NT2/D1 (cell line): Measurements from ENCODE around the gene PTP4A1.

Source experiments
- SUZ12 ChIP-seq: IDR thresholded peaks from 2 replicates; pipeline ENCODE4 v1.6.1; 2011; ENCODE audit not compliant: insufficient read length, insufficient read depth; ENCODE audit errors: extremely low read depth
- YY1 ChIP-seq: IDR thresholded peaks from 2 replicates; pipeline ENCODE4 v1.6.1; 2011; ENCODE audit not compliant: insufficient read length, insufficient read depth

DNA sequence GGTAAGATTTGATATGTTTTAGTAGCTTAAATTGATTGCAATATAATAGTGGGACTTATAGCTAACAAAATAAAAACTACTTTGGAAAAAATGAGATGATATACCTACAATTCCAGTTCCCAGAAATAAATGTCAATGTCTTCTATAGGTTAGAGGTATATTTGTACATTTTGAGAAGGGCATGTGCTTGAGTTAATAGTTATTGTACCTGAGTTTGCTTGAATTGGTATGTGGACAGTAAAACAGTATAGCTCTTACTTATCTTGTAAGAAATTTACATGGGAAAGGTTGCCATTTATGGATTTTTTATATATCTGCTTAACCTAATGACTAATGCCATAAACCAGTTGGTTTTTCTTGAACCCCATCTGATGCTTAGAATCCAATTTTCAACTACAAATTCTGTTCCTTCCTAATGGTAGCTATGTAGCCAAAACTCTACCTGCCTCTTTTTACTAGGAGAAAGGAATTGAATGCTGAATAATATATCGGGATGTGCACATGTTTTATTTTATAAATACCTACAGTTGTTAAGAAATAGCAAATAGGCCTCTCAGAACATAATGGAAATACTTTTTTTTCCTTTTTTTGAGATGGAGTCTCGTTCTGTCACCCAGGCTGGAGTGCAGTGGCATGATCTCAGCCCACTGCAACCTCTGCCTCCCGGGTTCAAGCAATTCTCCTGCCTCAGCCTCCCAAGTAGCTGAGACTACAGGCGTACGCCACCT is 4.9 kb downstream of the PTP4A1 start:
- no peak for TF ChIP-seq YY1
- TF ChIP-seq SUZ12, result no peak
